Natural killer cell treated with Interleukin-12 subunit alpha and Interleukin-12 subunit beta and Interleukin-15 and Interleukin-18, amount 100 ng/mL, for 72 hours (primary cell): Measurements from ENCODE around the gene CYP27B1. TPM values are rescaled to one million over a fixed set of nuclear protein-coding genes. Genes with fewer than 3 reads are reported as not detected.
"Not testable (repeated sequence)": the region's sequence is repeated elsewhere in the genome, so short reads cannot be mapped to it uniquely, and the experiment has no call there.

ENCODE experiments used
- ATAC-seq, 2 donors: fragments of 150-1000 bp; cut with Tn5 transposase in 1 of 2; sonication (Bioruptor Pico), chemical (Tn5 transposase) in 1 of 2; 2 replicates each; pipeline ENCODE4 v1.10.0; 2021
- DNase-seq: peaks from one replicate; pipeline ENCODE4 v3.0.0; 2022; ENCODE audit warnings: low spot score
- H3K27ac Mint-ChIP-seq, 2 donors: 1 replicate in 1 of 2; 2 replicates in 1 of 2; pipeline ENCODE4 v1.8.0; 2022; ENCODE audit warnings: mixed read lengths in 2 of 2, mild to moderate bottlenecking in 1 of 2, moderate library complexity in 1 of 2
- H3K27me3 Mint-ChIP-seq, 2 donors: 1 replicate in 1 of 2; 2 replicates in 1 of 2; pipeline ENCODE4 v1.8.0; 2022; ENCODE audit warnings: mixed read lengths in 2 of 2
- H3K36me3 Mint-ChIP-seq: one replicate; pipeline ENCODE4 v1.8.0; 2022; ENCODE audit warnings: mixed read lengths
- H3K4me1 Mint-ChIP-seq, 2 donors: 1 replicate in 1 of 2; 2 replicates in 1 of 2; pipeline ENCODE4 v1.8.0; 2022; ENCODE audit warnings: low read depth in 2 of 2, mixed read lengths in 2 of 2, mild to moderate bottlenecking in 1 of 2
- H3K4me3 Mint-ChIP-seq: one replicate; pipeline ENCODE4 v1.8.0; 2022; ENCODE audit warnings: mixed read lengths
- H3K9me3 Mint-ChIP-seq: 2 replicates; pipeline ENCODE4 v1.8.0; 2022; ENCODE audit warnings: mixed read lengths
- total RNA-seq, 2 donors: library from RNA; stranded (reverse); gene quantifications; one replicate each; pipeline ENCODE4 v1.2.3, GENCODE V29; 2022

CYP27B1 gene
- total RNA-seq, 2 donors from 2014 or later, result 11.7 to 18.8 TPM

GRCh38 chr12:57779736-57780135 lies 12.9 kb upstream of the CYP27B1 start:
- ATAC-seq (no peak), DNase-seq (no peak)
- H3K4me1 Mint-ChIP-seq, result peaks cover 33 to 41% of the 10 kb centered on the region in 2 donors
- H3K27me3 Mint-ChIP-seq, result no peaks in the 10 kb centered on the region
- H3K4me3 Mint-ChIP-seq, result no peak overlapping the region
- H3K27ac Mint-ChIP-seq, result peak overlapping the region in 1 of 2 donors; percentile 30
- peaks cover 10% of the 10 kb centered on the region for H3K36me3 Mint-ChIP-seq
- H3K9me3 Mint-ChIP-seq, result no peaks in the 10 kb centered on the region

DNA sequence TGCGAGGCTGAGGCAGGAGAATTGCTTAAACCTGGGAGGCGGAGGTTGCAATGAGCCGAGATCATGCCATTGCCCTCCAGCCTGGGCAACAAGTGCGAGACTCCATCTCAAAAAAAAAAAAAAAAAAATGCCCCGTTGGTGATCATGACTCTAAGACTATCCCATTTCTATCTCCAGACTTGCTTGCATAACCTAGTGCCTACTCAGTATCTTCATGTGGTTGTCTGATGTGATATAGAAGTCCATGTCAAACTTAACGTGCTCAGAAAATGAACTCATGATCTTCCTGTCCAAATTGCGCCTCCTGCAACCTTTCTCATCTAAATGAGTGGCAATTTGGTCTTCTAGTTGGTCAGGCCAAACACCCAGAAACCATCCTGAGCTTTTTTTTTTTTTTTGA lies 11.0 kb upstream of the CYP27B1 start:
- H3K36me3 Mint-ChIP-seq, result peaks cover 2% of the 10 kb centered on the region

DNA sequence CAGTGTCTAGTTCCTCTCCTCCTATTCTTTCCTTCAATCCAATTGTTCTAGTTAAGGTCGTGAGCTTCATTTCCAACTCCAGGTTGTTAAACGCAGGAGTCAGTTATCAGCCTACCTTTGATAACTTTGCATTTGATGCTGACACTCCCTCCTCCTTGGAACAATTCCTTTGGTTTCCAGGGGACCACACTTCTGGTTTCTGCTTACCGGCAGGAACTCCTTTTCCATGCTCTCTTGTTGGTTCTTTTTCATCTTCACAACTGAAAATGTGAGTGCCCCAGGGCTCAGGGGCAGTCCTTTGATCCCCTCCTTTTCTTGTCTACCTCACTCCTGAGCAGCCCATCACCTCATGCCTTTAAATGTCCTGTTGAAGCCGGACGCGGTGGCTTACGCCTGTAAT lies 10.5 kb upstream of the CYP27B1 start:
- Mint-ChIP-seq H3K27ac (peak overlapping the region in 1 of 2 donors; percentile 22), H3K4me1 (peaks cover 24 to 31% of the 10 kb centered on the region in 2 donors), H3K9me3 (no peaks in the 10 kb centered on the region), H3K27me3 (no peaks in the 10 kb centered on the region), H3K4me3 (no peak overlapping the region), H3K36me3 (no peaks in the 10 kb centered on the region)
- no peak for DNase-seq
- ATAC-seq, result no peak

More for the DNA sequence above, 11.0 kb upstream of the CYP27B1 start:
- Mint-ChIP-seq H3K27ac (no peak overlapping the region), H3K4me3 (no peak overlapping the region), H3K27me3 (no peaks in the 10 kb centered on the region), H3K9me3 (no peaks in the 10 kb centered on the region), H3K4me1 (peaks cover 27 to 34% of the 10 kb centered on the region in 2 donors)
- DNase-seq (no peak), ATAC-seq (no peak)

DNA sequence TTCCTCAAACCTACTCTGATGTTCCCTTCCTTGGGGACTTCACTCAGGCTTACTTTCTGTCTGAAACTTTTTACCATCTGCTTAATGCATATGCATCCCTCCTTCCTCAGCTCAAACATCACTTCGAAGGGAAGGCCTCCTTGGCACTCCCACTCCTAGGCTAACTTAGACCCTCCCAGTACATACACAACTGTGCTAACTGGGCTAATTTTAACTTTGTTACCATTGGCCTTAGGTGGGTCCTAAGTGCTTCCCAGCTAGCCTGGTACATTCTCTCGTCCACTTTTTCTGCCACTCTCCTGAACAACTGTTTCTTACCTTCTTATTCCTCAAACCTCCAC lies 9.3 kb upstream of the CYP27B1 start:
- H3K4me1 Mint-ChIP-seq, result peaks cover 21 to 29% of the 10 kb centered on the region in 2 donors
- DNase-seq (no peak), ATAC-seq (no peak)
- no peaks in the 10 kb centered on the region for H3K27me3 Mint-ChIP-seq
- H3K36me3 Mint-ChIP-seq, result no peaks in the 10 kb centered on the region
- no peaks in the 10 kb centered on the region for H3K9me3 Mint-ChIP-seq
- H3K27ac Mint-ChIP-seq, result no peak overlapping the region
- no peak overlapping the region for H3K4me3 Mint-ChIP-seq

GRCh38 chr12:57775563-57776246 lies 8.8 kb upstream of the CYP27B1 start:
- Mint-ChIP-seq H3K27me3 (no peaks in the 10 kb centered on the region), H3K4me3 (no peak overlapping the region), H3K36me3 (no peaks in the 10 kb centered on the region), H3K27ac (no peak overlapping the region), H3K9me3 (no peaks in the 10 kb centered on the region), H3K4me1 (peaks cover 26 to 34% of the 10 kb centered on the region in 2 donors)
- DNase-seq, result no peak
- ATAC-seq, result no peak

- peaks cover 33% of the 10 kb centered on the region in 2 donors for H3K4me1 Mint-ChIP-seq
- no peaks in the 10 kb centered on the region for H3K27me3 Mint-ChIP-seq
- H3K4me3 Mint-ChIP-seq, result no peak overlapping the region
- DNase-seq (no peak), ATAC-seq (no peak)
- no peak overlapping the region for H3K27ac Mint-ChIP-seq
- no peaks in the 10 kb centered on the region for H3K36me3 Mint-ChIP-seq
- no peaks in the 10 kb centered on the region for H3K9me3 Mint-ChIP-seq
These were observed 8.2 kb upstream of the CYP27B1 start for GRCh38 chr12:57775044-57775443.

DNA sequence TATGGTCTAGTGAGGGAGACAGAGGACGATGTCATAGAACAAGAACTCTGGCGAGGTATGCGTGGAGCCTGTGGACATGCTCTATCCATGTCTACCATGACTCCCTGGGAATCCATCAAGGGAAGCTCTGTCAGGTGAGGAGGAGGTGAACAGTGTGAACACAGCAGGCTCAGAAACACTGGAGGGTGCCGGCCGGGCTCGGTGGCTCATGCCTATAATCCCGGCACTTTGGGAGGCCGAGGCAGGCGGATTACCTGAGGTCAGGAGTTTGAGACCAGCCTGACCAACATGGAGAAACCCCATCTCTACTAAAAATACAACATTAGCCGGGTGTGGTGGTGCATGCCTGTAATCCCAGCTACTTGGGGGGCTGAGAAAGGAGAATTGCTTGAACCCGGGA lies 7.8 kb upstream of the CYP27B1 start:
- H3K36me3 Mint-ChIP-seq, DNase-seq, H3K9me3 Mint-ChIP-seq, H3K4me3 Mint-ChIP-seq, H3K27me3 Mint-ChIP-seq, ATAC-seq, H3K27ac Mint-ChIP-seq: not testable (repeated sequence)
- H3K4me1 Mint-ChIP-seq, result peaks cover 35 to 37% of the 10 kb centered on the region in 2 donors

DNA sequence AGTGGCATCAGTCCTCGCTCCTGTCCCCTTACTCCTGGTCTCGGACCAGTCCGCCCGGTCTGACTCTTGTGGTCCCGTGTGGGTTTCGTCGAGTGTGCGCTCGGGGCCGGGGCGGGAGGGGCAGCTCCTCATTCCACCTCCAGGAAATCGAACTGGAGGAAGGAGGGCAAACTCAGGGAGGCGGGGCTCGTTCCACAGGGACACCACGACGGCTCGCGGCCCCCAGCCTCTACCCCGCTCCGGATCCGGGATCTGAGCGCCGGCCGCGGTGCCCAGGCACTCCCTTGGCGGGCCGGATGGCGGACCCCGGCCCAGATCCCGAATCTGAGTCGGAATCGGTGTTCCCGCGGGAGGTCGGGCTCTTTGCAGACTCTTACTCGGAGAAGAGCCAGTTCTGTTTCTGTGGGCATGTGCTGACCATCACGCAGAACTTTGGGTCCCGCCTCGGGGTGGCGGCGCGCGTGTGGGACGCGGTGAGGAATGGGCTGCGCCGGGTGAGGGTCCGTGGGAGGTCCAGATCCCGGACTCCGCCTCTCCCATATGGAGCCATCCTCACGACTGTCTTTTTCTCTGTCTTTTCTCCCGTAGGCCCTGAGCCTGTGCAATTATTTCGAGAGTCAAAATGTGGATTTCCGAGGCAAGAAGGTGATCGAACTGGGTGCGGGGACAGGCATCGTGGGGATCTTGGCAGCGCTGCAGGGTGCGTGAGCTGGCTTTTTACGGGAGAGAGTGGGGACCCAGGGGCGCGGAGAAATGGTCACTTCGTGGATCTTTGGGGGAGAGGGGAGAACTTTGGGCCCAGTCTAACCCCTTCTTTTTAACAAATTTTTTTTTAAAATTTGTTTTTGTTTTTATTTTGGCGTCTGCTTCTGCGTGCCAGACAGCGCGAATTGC lies 5.8 kb upstream of the CYP27B1 start, which contains the start of gene EEF1AKMT3:
Gene EEF1AKMT3, plus strand, starts transcription at position 186 of the 894 bp plus-strand sequence. Its CDS starts 111 bp downstream, at position 297.
- DNase-seq (no peak), ATAC-seq (peak; percentile 45 to 61)
- Mint-ChIP-seq H3K36me3 (no peaks in the 10 kb centered on the region), H3K27ac (peak within 1 kb of the TSS; percentile 96 to 98), H3K9me3 (no peaks in the 10 kb centered on the region), H3K27me3 (no peaks in the 10 kb centered on the region), H3K4me1 (peaks cover 35 to 37% of the 10 kb centered on the region in 2 donors), H3K4me3 (peak within 1 kb of the TSS; percentile 100)

DNA sequence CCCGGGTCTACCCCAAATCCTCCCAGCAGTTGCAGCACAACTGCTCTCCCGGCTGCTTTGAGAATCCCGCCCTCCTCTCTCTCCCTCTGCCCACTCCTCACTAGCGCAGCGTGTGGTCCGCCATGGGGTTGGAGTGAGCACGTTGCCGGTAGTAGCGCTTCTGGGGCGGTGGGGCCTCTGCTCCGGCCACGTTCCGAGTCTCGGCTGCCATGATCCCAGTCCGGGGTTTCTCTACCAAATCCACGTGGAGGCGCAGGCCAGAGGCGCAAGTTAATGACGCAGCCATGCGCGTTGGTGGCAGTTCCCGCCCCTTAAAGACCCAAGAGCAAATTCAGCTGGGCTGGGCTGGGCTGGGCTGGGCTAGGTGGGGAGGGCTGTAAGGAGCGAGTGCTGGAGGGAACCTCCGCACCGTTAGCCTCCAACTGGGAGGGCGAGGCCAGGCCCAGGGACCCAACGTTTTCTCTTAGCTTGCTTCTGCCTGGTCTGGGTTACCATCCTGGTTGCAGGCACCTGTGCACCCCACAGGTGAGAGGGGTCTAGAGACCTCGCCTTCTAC lies 5.1 kb upstream of the CYP27B1 start, which contains the start of gene METTL1:
Gene METTL1, minus strand, starts transcription at position 233 of the 556 bp plus-strand sequence. Its CDS starts 22 bp downstream, at position 211.
- H3K27me3 Mint-ChIP-seq, result no peaks in the 10 kb centered on the region
- peaks cover 37 to 40% of the 10 kb centered on the region in 2 donors for H3K4me1 Mint-ChIP-seq
- peak; percentile 93 to 94 for ATAC-seq

DNA sequence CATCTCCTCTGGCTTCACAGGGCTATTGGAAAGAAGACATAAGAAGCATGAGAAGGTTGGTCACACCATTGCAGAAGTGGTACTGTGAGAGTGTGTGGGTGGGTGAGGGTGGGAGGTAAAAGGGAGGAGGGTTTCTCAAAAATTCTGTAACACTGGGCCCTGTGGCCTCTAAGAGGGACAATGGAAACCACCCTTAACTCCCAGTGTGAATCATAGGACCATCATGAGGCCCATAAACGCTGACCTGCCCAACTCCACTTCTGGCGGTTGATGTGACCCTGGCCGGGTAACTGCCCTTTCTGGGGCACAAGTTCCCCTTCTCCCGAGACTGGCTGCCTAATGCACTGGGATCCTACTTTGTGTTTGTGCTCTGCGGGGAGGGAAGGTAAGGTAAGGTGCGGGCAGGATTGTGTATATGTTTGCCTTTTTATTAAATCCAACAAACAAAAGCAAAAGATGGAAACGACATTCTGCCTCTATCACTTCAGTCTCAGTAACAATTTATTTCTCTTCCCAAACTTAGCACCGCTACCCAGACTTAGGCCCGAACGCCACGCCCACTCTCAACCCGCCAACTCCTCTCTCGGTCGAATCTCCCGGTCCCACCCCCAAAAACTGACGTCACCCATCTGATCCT lies 4.5 kb upstream of the CYP27B1 start:
- Mint-ChIP-seq H3K9me3 (no peaks in the 10 kb centered on the region), H3K36me3 (no peaks in the 10 kb centered on the region), H3K27ac (peak overlapping the region; percentile 96 to 98), H3K27me3 (peaks cover 4 to 6% of the 10 kb centered on the region in 2 donors), H3K4me3 (peak overlapping the region; percentile 100), H3K4me1 (peaks cover 42 to 46% of the 10 kb centered on the region in 2 donors)
- ATAC-seq (peak; percentile 83 to 84), DNase-seq (peak; percentile 87)

More for the DNA sequence above, 5.1 kb upstream of the CYP27B1 start, which contains the start of gene METTL1:
- H3K9me3 Mint-ChIP-seq, result no peaks in the 10 kb centered on the region
- peak; percentile 92 for DNase-seq
- no peaks in the 10 kb centered on the region for H3K36me3 Mint-ChIP-seq
- H3K4me3 Mint-ChIP-seq, result peak within 1 kb of the TSS; percentile 100
- peak within 1 kb of the TSS; percentile 96 to 98 for H3K27ac Mint-ChIP-seq

- Mint-ChIP-seq H3K4me3 (peak overlapping the region; percentile 100), H3K4me1 (peaks cover 41 to 42% of the 10 kb centered on the region in 2 donors), H3K27me3 (peaks cover 4 to 8% of the 10 kb centered on the region in 2 donors), H3K9me3 (no peaks in the 10 kb centered on the region), H3K36me3 (no peaks in the 10 kb centered on the region), H3K27ac (peak overlapping the region; percentile 96 to 98)
- DNase-seq (no peak), ATAC-seq (no peak)
These were observed 3.9 kb upstream of the CYP27B1 start for GRCh38 chr12:57770734-57771133.

GRCh38 chr12:57769594-57769993 lies 2.7 kb upstream of the CYP27B1 start:
- Mint-ChIP-seq H3K4me3 (peak overlapping the region; percentile 100), H3K27me3 (peaks cover 4 to 8% of the 10 kb centered on the region in 2 donors), H3K36me3 (no peaks in the 10 kb centered on the region), H3K4me1 (peaks cover 50 to 51% of the 10 kb centered on the region in 2 donors), H3K27ac (peak overlapping the region in 1 of 2 donors; percentile 98), H3K9me3 (no peaks in the 10 kb centered on the region)
- DNase-seq, result no peak
- ATAC-seq, result no peak

DNA sequence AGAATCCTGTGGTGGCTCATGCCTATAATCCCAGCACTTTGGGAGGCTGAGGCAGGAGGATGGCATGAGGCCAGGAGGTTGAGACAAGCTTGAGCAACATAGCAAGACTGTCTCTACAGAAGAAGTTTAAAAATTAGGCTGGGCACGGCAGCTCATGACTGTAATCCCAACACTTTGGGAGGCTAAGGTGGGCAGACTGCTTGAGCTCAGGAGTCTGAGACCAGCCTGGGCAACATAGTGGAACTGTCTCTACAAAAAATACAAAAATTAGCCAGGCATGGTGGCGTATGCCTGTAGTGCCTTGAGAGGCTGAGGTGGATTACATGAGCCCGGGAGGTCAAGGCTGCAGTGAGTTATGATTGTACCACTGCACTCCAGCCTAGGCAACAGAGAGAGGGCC lies 998 bp upstream of the CYP27B1 start:
- no peak for DNase-seq
- H3K27me3 Mint-ChIP-seq, result peaks cover 12 to 21% of the 10 kb centered on the region in 2 donors
- peaks cover 55 to 58% of the 10 kb centered on the region in 2 donors for H3K4me1 Mint-ChIP-seq
- no peak overlapping the region for H3K4me3 Mint-ChIP-seq
- no peaks in the 10 kb centered on the region for H3K9me3 Mint-ChIP-seq
- no peak for ATAC-seq
- no peak overlapping the region for H3K27ac Mint-ChIP-seq
- H3K36me3 Mint-ChIP-seq, result no peaks in the 10 kb centered on the region
